Nephron progenitor cell (in vitro differentiated cells): ENCODE data around the gene MICALL1.

Source experiments
- DNase-seq: peaks from one replicate; pipeline ENCODE4 v3.0.0; 2021
- H3K27ac Mint-ChIP-seq: 2 replicates; pipeline ENCODE4 v1.8.0; 2021; ENCODE audit warnings: mild to moderate bottlenecking, moderate library complexity, mixed read lengths
- H3K27me3 Mint-ChIP-seq: 2 replicates; pipeline ENCODE4 v1.8.0; 2021; ENCODE audit warnings: mild to moderate bottlenecking, low read depth, mixed read lengths; ENCODE audit not compliant: poor library complexity
- H3K36me3 Mint-ChIP-seq: 2 replicates; pipeline ENCODE4 v1.8.0; 2021; ENCODE audit warnings: low read depth, mixed read lengths
- H3K4me1 Mint-ChIP-seq: 2 replicates; pipeline ENCODE4 v1.8.0; 2021; ENCODE audit warnings: mixed read lengths
- H3K4me3 Mint-ChIP-seq: 2 replicates; pipeline ENCODE4 v1.8.0; 2021; ENCODE audit warnings: mild to moderate bottlenecking, moderate library complexity, mixed read lengths
- H3K9me3 Mint-ChIP-seq: 2 replicates; pipeline ENCODE4 v1.8.0; 2021; ENCODE audit warnings: mild to moderate bottlenecking, moderate library complexity, mixed read lengths
- TF ChIP-seq, protein P1 (sequence below): fragments of 200-600 bp; sonication (generic); IDR thresholded peaks from 2 replicates; pipeline ENCODE4 v1.5.0; 2021; ENCODE audit warnings: antibody characterized with exemption

Gene MICALL1

DNA sequence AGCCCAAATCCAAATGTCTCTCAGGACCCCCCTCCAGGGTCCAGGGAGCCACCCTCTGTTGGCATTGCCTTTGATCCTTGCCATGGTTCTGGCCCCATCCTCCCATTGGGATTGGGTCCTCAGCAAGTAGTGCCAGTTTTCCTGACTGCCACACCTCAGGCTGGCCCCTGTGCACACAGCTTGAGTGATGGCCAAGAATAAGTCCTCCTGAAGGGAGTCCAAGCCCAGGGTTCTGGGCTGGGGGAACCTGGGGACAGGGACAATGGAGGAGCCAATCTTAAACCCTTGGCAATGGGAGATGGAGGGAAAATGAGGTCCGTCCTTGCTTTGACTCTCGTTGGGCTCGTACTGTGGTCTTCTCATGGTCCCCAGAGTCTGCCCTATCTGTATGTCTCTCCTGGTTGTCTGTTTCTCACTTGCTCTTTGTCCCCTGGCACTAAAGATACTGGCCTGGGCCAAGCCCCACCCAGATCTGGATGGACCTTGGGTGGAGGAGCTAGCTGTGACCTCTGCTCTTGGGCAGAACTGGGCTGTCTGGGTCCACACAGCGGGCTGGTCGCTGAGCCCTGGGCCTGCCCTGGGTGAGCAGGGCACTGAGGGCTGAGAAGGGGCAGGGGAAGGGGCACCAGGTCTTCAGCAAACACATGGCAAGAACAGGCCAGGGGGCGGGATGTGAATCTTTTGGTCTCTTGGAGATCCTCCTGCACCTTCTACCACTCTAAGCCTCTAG, 75.3 kb downstream of the MICALL1 start:
- peaks cover 4% of the 10 kb centered on the region for H3K36me3 Mint-ChIP-seq
- no peaks in the 10 kb centered on the region for H3K9me3 Mint-ChIP-seq
- peaks cover 51% of the 10 kb centered on the region for H3K27me3 Mint-ChIP-seq
- H3K27ac Mint-ChIP-seq, result no peak overlapping the region
- TF ChIP-seq, protein P1, sequence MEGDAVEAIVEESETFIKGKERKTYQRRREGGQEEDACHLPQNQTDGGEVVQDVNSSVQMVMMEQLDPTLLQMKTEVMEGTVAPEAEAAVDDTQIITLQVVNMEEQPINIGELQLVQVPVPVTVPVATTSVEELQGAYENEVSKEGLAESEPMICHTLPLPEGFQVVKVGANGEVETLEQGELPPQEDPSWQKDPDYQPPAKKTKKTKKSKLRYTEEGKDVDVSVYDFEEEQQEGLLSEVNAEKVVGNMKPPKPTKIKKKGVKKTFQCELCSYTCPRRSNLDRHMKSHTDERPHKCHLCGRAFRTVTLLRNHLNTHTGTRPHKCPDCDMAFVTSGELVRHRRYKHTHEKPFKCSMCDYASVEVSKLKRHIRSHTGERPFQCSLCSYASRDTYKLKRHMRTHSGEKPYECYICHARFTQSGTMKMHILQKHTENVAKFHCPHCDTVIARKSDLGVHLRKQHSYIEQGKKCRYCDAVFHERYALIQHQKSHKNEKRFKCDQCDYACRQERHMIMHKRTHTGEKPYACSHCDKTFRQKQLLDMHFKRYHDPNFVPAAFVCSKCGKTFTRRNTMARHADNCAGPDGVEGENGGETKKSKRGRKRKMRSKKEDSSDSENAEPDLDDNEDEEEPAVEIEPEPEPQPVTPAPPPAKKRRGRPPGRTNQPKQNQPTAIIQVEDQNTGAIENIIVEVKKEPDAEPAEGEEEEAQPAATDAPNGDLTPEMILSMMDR, result no peak
- no peak overlapping the region for H3K4me3 Mint-ChIP-seq
- DNase-seq, result no peak
- H3K4me1 Mint-ChIP-seq, result peaks cover 4% of the 10 kb centered on the region

DNA sequence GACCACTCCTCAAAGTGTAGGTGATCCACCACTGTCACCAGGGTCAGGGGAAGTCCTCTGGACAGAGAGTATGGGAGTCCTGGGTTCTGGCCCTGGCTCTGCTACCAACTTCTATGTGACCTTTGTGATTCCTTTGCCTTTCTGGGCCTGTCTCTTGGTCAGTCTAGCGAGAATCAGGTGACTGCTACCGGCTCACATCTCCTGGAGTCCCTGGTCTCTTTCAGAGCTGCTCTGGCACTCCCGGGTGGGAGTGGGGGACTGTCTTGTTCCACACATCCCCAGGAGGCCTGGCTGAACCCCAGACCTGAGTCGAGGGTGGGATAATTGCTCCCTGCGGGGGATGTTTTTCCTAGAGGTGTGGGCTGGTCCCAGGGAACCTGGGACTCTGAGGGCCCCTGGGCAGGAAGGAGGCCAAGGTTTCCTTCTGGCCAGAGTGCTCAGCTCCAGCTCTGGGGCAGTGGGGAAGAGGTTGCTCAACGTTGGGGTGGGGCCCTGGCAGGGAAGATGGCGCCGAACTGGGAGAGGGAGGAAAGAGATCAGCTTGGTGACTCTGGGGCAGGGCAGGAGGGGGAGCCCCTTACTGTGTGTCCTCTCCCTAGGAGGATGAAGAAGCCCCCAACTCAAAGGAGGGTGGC, 76.2 kb downstream of the MICALL1 start:
- H3K4me1 Mint-ChIP-seq, result peaks cover 4% of the 10 kb centered on the region
- no peak overlapping the region for H3K4me3 Mint-ChIP-seq
- TF ChIP-seq, protein P1, result no peak
- no peak for DNase-seq
- H3K27me3 Mint-ChIP-seq, result peaks cover 51% of the 10 kb centered on the region
- H3K27ac Mint-ChIP-seq, result no peak overlapping the region
- no peaks in the 10 kb centered on the region for H3K9me3 Mint-ChIP-seq
- peaks cover 4% of the 10 kb centered on the region for H3K36me3 Mint-ChIP-seq

DNA sequence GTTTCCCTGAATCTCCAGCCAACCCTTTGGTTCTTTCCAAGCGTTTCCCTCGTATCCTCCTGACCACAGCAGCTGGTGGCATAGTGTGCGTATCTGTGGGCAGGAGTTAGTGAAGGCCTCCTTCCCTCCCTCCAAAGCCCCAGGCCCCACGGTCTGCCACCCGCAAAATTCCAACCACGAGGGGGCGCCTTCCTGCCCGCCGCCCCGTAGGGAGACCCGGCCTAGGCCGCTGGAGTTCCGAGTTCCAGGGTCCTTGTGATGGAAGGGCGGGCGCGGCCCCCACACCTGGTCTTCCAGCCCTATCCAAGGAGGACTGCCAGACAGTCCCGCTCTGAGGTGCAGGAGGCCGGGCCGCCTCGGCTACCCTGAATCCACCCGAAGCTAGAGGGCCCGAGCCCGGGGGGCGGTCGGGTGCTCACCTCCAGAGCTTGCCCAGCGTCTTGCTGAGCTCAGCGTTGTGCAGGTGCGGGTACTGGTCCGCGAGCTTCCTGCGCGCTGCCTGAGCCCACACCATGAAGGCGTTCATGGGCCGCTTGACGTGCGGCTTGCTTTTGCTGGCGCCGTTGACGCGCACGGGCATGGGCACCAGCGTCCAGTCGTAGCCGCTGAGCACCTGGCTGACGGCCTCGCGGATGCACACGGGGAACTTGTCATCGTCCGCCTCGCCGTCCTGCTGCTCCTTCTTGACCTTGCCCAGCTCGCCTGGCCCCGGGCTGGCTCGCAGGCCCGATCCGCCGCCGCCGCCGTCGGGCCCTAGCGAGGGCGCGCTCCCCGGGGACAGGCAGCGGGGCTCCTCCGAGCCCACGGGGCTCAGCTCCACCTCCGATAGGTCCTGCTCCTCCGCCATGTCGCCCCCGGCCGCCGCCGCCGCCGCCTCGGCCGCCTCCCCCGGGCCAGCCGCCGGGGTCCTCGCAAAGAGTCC, 77.1 kb downstream of the MICALL1 start:
- no peak overlapping the region for H3K4me3 Mint-ChIP-seq
- H3K27ac Mint-ChIP-seq, result no peak overlapping the region
- peak; percentile 61 for DNase-seq
- H3K9me3 Mint-ChIP-seq, result no peaks in the 10 kb centered on the region
- peaks cover 4% of the 10 kb centered on the region for H3K36me3 Mint-ChIP-seq
- H3K27me3 Mint-ChIP-seq, result peaks cover 51% of the 10 kb centered on the region
- TF ChIP-seq, protein P1, result peak; percentile 59
- peaks cover 4% of the 10 kb centered on the region for H3K4me1 Mint-ChIP-seq

DNA sequence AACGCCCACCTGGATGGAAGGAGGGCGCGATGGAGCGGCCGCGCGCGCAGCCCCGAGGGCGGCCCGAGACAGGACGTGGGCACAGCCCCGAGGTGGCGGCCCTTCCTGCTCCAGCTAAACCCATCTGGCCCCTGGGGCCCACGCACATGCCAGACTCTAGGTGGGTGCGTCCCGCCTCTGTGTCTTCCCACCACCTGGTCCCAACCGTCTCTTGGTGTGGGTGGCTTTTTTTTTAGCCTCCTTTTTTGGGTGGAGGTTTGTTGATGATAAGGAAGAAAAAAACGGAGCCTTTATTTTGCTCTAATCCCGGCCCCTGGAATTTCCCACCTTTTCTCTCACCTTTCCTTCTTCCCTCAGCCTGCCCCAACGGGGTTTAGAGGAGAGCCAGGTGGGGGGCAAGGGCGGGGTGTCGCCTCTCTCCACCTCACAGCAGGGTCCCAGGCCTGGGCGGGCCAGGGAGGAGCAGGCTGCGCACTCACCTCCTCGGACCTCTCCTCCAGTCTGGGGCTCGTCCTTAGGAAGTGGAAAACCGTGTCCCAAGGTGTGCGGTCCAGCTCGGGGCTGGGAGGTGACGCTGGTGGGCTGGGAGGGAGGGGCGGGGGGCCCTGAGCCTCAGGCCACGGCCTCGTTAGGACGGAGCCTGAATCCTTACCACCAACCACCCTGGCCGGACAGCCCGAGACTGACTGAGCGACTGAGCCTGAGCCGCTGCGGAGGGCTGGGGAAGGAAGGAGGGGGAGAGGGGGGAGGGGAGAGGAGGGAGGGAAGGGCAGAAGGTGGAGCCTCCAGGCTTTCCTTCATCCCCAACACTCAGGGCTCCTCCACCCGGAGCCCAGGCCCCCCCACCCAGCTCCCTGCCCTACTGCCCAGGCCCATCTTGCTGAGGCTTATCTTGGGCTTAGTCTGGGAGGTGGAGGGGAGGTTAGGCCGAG, 78.0 kb downstream of the MICALL1 start, which contains the start of gene SOX10:
Gene SOX10, minus strand, starts transcription at position 696 of the 932 bp plus-strand sequence. CDS start 771 bp downstream, outside the sequence.
- Mint-ChIP-seq H3K4me1 (peaks cover 4% of the 10 kb centered on the region), H3K27me3 (peaks cover 59% of the 10 kb centered on the region), H3K36me3 (peaks cover 4% of the 10 kb centered on the region), H3K27ac (no peak within 1 kb of the TSS), H3K4me3 (peak within 1 kb of the TSS; percentile 52), H3K9me3 (no peaks in the 10 kb centered on the region)
- TF ChIP-seq, protein P1, result no peak
- DNase-seq, result peak; percentile 21

DNA sequence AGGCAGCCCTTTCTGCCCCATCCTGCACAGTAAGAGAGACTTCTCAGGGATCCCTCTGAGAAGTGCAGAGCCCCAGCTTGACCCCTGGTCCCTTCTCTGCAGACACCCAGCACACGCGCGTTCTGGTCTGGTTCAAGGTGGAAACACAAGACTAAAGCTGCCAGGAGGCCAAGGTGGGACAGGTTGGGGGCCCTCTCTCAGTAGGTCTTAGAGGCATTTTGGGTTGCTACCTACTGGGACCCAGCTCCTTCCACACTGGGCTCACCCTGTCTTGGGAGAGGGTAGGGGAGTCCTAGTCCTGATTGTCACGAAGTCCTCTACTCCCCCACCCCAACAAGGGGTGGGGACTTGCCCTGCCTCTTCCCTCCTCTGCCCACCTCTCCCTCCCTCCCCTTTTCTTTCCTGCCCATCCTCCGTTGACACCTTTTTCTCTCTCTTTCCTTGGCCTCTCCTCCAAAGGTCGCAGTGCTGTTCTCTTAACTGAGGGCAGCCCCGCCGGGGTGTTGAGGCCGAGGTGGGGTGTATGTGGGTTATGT, 79.0 kb downstream of the MICALL1 start:
- Mint-ChIP-seq H3K36me3 (peaks cover 4% of the 10 kb centered on the region), H3K27me3 (peaks cover 60% of the 10 kb centered on the region), H3K4me1 (peaks cover 4% of the 10 kb centered on the region), H3K9me3 (no peaks in the 10 kb centered on the region), H3K4me3 (no peak overlapping the region), H3K27ac (no peak overlapping the region)
- DNase-seq, result no peak
- TF ChIP-seq, protein P1, result no peak
